Left colon (tissue), 2 donors: ENCODE measurements around the gene TYW1. TPM values are rescaled to one million over a fixed set of nuclear protein-coding genes. Genes with fewer than 3 reads are reported as not detected.
"Not testable (repeated sequence)": the region's sequence is repeated elsewhere in the genome, so short reads cannot be mapped to it uniquely, and the experiment has no call there.

Experiments
- ATAC-seq: fragments of 200-7000 bp; cut with Tn5 transposase; one replicate; pipeline ENCODE4 v1.9.1; 2020; ENCODE audit warnings: mild to moderate bottlenecking, moderate library complexity
- DNase-seq, 2 donors: peaks; one replicate each; pipeline ENCODE4 v3.0.0-alpha.2; 2020
- intact Hi-C, 2 donors: fragments of 100-400 bp; cut with DNase I in 1 of 2; cut with micrococcal nuclease in 1 of 2; formaldehyde crosslinking; loops; one replicate each; pipeline versions ENCODE4 v1.11.2 to v1.14.0; 2022; cut with DNase I, micrococcal nuclease
- long read RNA-seq: library from polyadenylated mRNA; unstranded; transcript quantifications from one replicate; pipeline ENCODE4 v2.0.0, GENCODE V29; 2021
- total RNA-seq, 2 donors: library from RNA; stranded (reverse); fragmentation: NEBNext Ultra II Directional; extraction: Animal tissue kit (Norgen Biotek cat#: 25700); gene quantifications; one replicate each; pipeline ENCODE4 v1.2.1, GENCODE V29; 2021
- donor health status: DM: no; HTN: no; CAD: no.
- donor health status: DM: yes; HTN: yes; CAD: no.

TYW1 gene, protein sequence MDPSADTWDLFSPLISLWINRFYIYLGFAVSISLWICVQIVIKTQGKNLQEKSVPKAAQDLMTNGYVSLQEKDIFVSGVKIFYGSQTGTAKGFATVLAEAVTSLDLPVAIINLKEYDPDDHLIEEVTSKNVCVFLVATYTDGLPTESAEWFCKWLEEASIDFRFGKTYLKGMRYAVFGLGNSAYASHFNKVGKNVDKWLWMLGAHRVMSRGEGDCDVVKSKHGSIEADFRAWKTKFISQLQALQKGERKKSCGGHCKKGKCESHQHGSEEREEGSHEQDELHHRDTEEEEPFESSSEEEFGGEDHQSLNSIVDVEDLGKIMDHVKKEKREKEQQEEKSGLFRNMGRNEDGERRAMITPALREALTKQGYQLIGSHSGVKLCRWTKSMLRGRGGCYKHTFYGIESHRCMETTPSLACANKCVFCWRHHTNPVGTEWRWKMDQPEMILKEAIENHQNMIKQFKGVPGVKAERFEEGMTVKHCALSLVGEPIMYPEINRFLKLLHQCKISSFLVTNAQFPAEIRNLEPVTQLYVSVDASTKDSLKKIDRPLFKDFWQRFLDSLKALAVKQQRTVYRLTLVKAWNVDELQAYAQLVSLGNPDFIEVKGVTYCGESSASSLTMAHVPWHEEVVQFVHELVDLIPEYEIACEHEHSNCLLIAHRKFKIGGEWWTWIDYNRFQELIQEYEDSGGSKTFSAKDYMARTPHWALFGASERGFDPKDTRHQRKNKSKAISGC
- 10 to 100 TPM; 16.1 to 17.9 TPM for total RNA-seq
- long read RNA-seq, transcript TYW1-201 (16 exons, 3,348 nt), result major isoform, 21 of 36 reads
- long read RNA-seq, partial matches to known transcripts, result 8 of 36 reads
- long read RNA-seq, other reads (novel, unspliced or antisense), result 5 of 36 reads

DNA sequence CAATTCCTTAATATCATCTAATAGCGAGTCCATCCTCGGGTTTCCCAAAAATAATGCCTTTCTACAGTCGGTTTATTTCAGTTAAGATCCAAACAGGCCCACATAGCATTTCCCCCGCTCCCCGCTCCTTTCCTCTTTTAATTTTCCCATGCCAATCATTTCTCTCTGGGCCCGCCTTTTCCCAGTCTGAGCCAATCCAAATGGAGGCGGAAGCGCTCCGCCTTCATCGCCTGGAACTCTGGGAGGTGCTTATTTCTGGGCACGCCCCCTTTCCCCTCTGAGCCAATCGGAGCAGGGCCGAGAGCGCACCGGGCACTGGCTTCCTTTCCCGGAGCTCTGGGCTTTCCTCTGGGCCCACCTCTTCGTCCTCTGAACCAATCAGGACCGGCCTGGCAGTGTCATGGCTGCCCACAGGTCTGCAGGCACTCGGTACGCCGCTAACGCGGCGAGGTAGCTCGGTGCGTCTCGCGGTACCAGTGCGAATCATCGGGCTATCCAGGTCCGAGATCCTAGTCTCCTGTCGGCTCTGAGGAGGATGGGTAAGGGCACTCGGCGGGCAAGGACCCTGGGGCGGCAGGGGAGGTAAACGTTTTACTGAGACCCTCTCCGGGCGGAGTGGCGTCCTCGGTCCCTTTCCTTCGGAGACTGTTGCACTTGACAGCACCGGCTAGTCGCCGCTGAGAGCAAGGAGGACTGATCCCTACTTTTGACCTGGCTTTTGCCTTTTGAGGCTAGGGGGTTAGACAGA lies at the start of gene TYW1:
TYW1 (plus strand) TSS at position 390 of the 748 bp plus-strand sequence; CDS start at position 536, 146 bp downstream.
- ATAC-seq (peak; percentile 81), DNase-seq (peak; percentile 98)
- intact Hi-C loops, result not testable (repeated sequence)

DNA sequence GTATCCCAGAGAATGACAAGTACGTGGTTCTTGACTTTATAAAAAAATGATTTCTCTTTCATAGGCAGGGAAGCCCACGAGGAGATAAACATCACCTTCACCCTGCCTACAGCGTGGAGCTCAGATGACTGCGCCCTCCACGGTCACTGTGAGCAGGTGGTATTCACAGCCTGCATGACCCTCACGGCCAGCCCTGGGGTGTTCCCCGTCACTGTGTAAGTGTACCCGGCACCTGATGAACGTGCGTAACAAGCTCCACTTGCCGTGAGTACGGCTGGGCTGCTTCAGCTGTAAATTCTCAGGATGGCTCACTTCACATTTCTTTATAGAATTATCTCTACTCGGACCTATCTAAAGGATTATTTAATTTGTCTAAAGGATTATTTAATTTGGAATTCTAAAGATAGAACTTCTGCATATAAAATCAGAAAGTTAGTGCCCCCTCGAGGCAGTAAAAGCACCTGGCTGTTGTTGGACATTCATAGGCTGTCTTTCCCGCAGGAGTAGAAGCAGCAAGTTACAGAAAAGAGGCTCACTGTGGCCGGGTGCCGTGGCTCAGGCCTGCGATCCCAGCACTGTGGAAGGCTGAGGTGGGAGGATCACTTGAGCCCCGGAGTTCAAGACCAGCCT lies 48.0 kb upstream of the TYW1 start:
- DNase-seq (no peak), ATAC-seq (no peak)
- intact Hi-C loops, result no loop called here

DNA sequence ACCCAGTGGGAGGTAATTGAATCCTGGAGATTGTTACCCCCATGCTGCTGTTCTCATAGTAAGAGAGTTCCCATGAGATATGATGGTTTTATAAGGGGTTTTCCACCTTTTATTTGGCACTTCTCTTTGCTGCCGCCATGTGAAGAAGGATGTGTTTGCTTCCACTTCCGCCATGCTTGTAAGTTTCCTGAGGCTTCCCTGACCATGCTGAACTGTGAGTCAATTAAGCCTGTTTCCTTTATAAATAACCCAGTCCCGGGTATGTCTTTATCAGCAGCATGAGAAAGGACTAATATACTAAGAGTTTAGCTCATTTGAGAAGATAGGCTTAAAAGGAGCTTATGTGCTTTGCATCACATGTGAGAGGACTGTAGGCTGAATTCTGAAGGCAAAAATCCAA lies 46.3 kb upstream of the TYW1 start:
- DNase-seq, result no peak
- intact Hi-C loops, result no loop called here
- no peak for ATAC-seq

DNA sequence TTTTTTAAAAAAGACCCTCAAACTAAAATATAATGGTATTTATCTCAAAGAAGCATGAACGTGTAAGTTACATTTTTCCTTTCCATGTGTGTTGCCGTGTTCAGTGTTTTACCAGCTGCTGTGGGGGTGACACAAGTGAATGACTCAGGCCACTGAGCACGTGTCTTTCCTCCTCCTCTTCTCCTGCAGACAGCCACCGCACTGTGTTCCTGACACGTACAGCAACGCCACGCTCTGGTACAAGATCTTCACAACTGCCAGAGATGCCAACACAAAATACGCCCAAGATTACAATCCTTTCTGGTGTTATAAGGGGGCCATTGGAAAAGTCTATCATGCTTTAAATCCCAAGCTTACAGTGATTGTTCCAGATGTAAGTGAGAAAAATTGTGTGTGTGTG lies 45.9 kb upstream of the TYW1 start:
- DNase-seq (no peak), ATAC-seq (no peak)
- intact Hi-C loops, result no loop called here

DNA sequence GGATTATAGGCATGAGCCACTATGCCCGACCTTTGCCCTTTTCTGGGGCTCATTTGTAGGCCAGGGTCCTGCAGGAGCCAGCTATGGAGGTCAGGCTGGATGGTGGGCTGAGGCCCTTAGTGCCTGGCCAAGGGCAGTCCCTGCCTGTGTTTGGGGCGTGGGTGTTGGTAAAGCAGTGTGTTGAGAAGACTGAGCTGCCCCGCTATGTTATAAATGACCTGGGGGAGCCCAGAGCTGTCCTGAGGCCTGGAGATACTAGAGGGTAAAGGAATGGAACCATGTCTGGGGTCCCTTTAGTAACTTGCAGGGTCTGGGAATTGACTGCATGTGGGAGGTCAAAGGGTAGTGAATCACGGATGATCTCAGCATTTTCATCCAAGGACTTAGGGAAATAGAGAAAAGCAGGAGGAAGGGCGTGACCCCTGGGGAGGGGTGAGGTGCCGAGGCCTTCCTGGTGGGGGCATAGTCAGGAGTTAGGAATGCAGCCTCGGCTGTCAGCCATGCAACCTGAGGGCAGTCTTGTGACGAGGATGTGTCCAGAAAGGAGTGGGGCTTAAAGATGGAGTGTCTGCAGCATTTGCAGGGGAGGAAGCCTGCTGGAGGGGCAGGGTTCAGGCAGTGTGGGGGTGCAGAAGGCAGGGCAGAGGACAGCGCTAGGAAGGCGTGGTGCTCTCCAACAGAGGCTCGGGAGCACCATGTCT lies 44.1 kb upstream of the TYW1 start:
- DNase-seq (peak in 1 of 2 donors; percentile 37), ATAC-seq (peak; percentile 86)
- intact Hi-C loops, result no loop called here

DNA sequence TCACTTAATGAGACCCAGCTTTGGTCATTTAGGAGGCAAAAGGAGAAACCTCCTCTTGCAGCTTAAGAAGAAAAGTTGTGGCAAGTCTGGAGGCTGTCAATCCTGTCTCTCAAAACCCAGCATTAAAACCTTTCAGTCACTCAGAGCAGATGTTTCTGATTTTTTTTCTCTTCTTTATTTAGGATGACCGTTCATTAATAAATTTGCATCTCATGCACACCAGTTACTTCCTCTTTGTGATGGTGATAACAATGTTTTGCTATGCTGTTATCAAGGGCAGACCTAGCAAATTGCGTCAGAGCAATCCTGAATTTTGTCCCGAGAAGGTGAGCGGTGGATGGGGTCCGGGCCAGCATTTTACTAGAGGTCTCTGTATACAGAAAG lies 43.6 kb upstream of the TYW1 start:
- DNase-seq, result no peak
- ATAC-seq, result no peak
- intact Hi-C loops, result no loop called here

DNA sequence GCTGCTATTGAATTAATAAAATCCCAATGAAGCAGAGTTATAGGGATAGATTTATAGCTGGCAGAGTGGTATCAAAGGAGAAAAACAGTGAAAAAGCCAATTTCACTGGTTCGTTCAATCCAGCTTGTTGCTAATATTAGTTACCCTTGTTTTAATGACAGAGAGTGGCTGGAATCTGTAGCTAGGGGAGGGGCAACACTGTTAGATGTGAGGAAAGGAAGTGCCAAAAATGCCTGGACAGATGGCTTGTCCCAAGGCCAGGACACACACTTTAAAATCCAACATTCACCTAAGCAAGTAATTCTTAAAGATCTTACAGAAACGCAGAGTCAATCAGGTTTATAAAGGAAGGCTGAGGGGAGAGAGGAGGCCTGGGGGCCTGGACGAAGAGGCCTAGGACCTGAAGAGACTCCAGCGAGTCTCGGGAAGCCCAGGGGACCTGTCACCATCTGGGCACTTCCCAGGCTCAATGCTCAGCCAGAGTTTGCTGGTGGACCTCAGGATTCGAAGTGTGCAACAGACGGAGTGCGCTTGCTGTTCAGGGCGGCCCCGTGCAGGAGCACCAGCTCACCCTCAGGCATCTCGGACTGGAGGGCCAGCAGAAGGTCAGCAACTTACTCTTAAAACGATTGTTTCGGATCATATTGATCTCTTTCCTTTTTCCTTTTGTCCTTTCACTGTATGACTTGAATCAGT lies 38.9 kb upstream of the TYW1 start:
- no peak for DNase-seq
- intact Hi-C loops, result no loop called here
- no peak for ATAC-seq

DNA sequence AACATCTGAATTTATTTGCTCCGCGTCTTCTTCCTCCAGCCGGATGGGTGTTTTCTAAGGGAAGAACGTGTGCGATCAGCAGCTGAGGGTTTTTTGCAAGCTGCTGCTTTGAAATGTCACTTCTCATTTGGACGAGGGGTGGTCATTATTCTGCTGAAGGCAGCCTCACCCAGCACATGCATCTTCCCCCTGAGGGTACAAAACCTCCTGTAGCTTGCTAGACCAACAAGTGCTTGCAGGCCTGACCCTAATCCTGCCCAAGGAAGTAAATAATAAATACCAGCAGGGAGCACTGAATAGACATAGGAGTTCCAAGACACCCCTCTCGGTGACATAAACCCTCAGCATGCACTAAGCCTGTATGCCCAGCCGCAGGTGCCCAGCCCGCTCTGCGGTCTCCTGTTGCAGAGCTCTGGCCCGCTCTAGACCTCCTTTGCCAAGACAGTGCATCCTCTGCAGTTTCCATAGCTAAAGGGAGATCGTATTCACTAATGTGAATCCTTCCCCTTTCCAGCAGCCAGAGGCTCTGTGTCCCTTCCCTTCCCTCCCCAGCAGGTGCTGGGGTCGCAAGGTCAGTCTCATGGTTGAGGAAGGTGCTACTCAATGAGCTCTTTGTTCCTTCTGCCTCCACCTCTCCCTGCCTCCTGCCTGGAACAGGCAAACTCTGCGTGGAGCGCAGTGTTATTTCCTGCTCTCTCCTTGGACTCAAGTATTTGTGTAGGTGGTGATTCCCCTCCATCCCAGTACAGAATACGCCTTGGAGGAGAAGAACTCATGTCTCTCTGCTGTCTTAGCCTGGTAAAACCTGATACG lies 37.9 kb upstream of the TYW1 start:
- intact Hi-C loops, result no loop called here
- DNase-seq (peak; percentile 24 to 56), ATAC-seq (peak; percentile 90)

DNA sequence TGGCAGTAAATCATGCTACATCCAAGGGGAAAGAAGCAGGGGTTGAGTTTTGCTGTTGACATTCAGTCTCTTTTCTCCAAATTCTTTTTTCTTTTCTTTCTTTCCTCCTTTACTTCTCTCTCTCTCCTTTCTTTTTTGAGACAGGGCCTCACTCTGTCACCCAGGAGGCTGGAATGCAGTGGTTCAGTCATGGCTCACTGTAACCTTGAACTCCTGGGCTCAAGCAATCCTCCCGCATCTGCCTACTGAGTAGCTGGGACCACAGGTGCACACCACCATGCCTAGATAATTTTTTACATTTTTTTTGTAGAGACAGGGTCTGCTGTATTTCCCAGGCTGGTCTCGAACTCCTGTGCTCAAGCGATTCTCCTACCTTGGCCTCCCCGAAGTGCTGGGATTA lies 36.4 kb upstream of the TYW1 start:
- intact Hi-C loops, result no loop called here

DNA sequence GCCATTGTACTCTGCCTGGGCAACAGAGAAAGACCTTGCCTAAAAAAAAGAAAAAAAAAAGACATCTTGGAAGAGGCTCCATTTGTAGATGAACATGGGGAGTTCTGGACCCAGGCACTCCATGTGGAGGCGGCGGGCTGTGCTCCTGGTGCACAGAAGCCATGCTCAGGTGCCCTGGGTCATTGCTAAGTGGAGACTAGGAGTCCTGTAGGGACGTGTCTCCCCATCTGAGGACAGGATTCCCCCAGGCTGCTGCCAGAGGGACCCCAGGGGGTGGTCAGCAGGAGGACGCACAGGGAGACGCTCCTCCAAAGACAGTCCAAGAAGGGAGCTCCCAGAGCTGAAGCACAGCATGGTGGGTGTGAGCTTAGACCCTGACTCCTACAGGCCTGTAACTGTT lies 35.5 kb upstream of the TYW1 start:
- DNase-seq (no peak), ATAC-seq (no peak)
- intact Hi-C loops, result no loop called here

More for the DNA sequence above, 36.4 kb upstream of the TYW1 start:
- ATAC-seq, result no peak
- no peak for DNase-seq

DNA sequence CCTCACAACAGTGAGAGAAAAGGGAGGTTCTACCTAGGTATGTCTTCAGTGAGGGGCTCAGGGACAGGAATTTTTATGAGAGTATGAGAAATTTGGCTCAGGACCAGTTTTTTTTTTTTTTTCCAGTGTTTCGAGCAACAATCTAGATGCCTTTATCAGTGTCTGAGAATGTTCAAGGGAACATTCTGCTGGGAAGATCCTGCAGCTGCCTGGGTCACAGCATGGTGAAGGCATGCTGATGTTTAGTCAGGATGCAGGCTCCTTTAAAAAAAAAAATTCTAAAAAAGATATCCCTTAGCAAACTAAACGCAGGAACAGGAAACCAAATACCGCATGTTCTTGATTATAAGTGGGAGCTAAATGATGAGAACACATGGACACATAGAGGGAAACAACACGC lies 32.2 kb upstream of the TYW1 start:
- DNase-seq, result no peak
- no peak for ATAC-seq
- intact Hi-C loops, result no loop called here

DNA sequence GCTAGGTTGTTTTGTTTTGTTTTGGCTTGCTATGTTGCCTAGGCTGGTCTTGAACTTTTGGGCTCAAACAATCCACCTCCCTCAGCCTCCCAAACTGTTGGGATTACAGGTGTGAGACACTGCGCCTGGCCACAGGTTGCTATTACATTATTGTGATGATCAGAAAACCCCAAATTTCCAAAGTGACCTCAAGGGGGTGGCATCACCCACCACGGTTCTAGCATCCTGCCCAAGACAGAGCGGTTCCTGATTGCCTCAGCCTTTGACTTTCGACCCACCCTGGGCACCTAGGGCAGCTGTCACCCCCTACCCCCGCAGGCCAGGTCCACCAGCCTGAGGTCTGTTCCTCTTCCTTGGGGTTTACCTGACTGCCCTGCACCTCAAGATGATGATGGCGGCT lies 29.6 kb upstream of the TYW1 start:
- ATAC-seq, result no peak
- DNase-seq, result no peak
- intact Hi-C loops, result no loop called here

DNA sequence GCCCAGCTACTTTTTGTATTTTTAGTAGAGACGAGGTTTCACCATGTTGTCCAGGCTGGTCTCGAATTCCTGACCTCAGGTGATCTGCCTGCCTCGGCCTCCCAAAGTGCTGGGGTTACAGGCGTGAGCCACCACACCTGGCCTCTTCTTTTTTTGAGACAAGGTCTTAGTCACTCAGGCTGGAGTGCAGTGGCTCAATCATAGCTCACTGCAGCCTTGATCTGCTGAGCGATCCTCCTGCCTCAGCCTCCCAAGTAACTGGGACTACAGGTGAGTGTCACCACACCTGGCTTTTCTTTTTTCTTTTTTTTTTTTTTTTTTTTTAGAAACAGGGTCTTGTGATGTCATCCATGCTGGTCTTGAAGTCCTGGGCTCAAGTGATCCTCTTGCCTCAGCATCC lies 27.6 kb upstream of the TYW1 start:
- intact Hi-C loops, DNase-seq, ATAC-seq: not testable (repeated sequence)

DNA sequence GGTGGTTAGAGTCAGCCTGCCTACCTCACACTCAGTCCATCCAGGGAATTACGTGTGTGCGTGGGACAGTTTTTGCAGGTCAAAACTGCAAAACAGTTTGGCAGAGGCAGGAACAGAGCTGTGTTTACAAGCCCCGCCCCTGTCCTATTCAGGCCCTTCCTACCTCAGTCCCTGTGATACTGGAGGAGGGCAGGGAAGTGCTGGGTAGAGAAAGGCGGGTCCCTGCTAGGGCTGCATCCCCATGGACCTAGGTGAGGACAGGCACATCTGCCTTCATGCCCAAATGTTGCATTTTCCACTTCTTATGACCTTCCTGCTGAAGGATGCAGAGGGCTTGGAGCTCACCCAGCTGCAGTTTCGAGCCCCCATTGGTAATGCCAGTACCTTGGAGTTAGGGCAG lies 26.3 kb upstream of the TYW1 start:
- ATAC-seq, result peak; percentile 74
- intact Hi-C loops, result no loop called here
- DNase-seq, result peak; percentile 36

DNA sequence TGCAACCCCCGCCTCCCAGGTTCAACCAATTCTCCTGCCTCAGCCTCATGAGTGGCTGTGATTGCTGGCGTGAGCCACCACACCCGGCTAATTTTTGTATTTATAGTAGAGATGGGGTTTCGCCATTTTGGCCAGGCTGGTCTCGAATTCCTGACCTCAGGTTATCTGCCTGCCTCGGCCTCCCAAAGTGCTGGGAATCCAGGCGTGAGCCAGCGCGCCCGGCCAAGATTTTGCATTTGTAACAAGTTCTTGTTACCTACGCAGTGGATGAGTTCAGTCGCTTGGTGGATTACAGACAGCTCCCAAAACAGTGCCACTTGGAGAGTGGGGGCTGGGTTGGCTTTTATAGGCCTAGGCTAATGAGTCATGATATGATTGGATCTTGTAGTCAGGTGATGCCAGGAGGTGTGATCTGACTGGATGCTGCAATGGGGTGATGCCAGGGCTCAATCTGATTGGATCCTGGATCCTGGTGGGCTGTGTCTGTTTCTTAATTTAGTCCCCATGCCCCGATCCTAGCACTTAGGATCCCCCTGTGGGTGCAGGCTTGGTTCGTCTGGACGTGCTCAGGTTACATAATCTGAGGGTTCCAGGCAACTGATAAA lies 21.5 kb upstream of the TYW1 start:
- ATAC-seq (no peak), DNase-seq (no peak)
- intact Hi-C loops, result no loop called here

DNA sequence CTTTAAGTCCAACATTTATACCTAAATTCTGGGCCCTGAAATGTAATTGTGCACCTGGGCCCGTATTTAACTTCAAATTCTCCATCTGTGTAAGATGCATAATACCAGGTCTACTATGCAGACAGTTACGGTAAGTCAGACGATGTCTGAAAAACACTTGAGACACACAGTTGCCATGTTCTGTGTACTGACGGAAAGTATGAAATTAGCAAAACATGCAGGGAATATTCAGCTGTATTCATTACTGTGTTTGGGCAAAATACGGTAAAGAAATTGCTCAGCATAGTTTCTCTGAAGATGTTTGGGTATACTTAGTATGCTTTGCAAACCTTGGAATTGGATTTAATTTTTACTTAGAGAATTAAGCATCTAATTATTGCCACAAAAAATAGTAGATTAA lies 18.3 kb upstream of the TYW1 start:
- DNase-seq, intact Hi-C loops, ATAC-seq: not testable (repeated sequence)

DNA sequence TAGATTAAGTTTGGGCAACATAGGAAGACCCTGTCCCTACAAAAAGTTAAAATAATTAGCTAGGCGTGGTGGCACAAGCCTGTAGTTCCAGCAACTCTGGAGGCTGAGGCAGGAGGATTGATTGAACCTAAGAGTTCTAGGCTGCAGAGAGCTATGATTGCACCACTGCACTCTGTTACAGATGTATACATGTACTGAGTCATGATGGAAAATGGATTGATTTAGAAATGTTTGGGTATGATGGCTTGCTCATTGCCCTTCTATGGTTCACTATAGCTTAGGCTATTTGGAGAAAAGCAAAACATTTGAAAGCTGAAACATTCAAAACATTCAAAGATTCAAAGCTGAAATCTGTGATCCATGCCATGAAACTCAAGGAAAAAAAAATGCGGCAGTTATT lies 17.6 kb upstream of the TYW1 start:
- ATAC-seq, intact Hi-C loops, DNase-seq: not testable (repeated sequence)
